DOHH2 (cell line): ENCODE measurements around the gene GPR149.

Source experiments
- CTCF ChIP-seq: fragments of 200-600 bp; sonication (generic); IDR thresholded peaks from one replicate; pipeline ENCODE4 v1.5.1; 2014; ENCODE audit warnings: antibody characterized with exemption, mild to moderate bottlenecking, low read depth, low read length; ENCODE audit not compliant: poor library complexity, severe bottlenecking
- EZH2phosphoT487 ChIP-seq: fragments of 200-600 bp; sonication (generic); IDR thresholded peaks from 2 replicates; pipeline ENCODE4 v1.6.1; 2017; ENCODE audit warnings: borderline replicate concordance, mild to moderate bottlenecking, antibody characterized with exemption, low read length, moderate library complexity, mixed read lengths

- TF ChIP-seq CTCF, result no peak
- TF ChIP-seq EZH2phosphoT487, result no peak
These were observed 84.4 kb downstream of the GPR149 start for GRCh38 chr3:154345422-154346122.
